Type B pancreatic cell (in vitro differentiated cells): ENCODE results near the gene PRKAG1. TPM values are rescaled to one million over a fixed set of nuclear protein-coding genes. Genes with fewer than 3 reads are reported as not detected.

ENCODE experiments used
- DNase-seq: peaks from one replicate; pipeline ENCODE4 v3.0.0; 2021; ENCODE audit warnings: mixed read lengths; ENCODE audit not compliant: unreplicated experiment; ENCODE audit errors: extremely low spot score
- H3K27ac Mint-ChIP-seq: 2 replicates; pipeline ENCODE4 v1.8.0; 2021; ENCODE audit warnings: mild to moderate bottlenecking, mixed read lengths
- H3K27me3 Mint-ChIP-seq: 2 replicates; pipeline ENCODE4 v1.8.0; 2021; ENCODE audit warnings: mixed read lengths
- H3K36me3 Mint-ChIP-seq: 2 replicates; pipeline ENCODE4 v1.8.0; 2021; ENCODE audit warnings: mixed read lengths
- H3K4me1 Mint-ChIP-seq: one replicate; pipeline ENCODE4 v1.8.0; 2021; ENCODE audit warnings: mixed read lengths; ENCODE audit not compliant: unreplicated experiment
- H3K4me3 Mint-ChIP-seq: 2 replicates; pipeline ENCODE4 v1.8.0; 2021; ENCODE audit warnings: mild to moderate bottlenecking, mixed read lengths
- H3K9me3 Mint-ChIP-seq: 2 replicates; pipeline ENCODE4 v1.8.0; 2021; ENCODE audit warnings: mixed read lengths
- total RNA-seq: library from RNA; stranded (reverse); gene quantifications from 2 replicates; pipeline ENCODE4 v1.2.1, GENCODE V29; 2021; ENCODE audit warnings: low replicate concordance
- TF ChIP-seq, protein P1 (sequence below): fragments of 200-600 bp; sonication (generic); conservative IDR thresholded peaks from 2 replicates; pipeline ENCODE4 v1.5.0; 2021; ENCODE audit warnings: antibody characterized with exemption, mild to moderate bottlenecking

The PRKAG1 gene
- total RNA-seq, 1 donor from 2014 or later: 58.7 TPM

DNA sequence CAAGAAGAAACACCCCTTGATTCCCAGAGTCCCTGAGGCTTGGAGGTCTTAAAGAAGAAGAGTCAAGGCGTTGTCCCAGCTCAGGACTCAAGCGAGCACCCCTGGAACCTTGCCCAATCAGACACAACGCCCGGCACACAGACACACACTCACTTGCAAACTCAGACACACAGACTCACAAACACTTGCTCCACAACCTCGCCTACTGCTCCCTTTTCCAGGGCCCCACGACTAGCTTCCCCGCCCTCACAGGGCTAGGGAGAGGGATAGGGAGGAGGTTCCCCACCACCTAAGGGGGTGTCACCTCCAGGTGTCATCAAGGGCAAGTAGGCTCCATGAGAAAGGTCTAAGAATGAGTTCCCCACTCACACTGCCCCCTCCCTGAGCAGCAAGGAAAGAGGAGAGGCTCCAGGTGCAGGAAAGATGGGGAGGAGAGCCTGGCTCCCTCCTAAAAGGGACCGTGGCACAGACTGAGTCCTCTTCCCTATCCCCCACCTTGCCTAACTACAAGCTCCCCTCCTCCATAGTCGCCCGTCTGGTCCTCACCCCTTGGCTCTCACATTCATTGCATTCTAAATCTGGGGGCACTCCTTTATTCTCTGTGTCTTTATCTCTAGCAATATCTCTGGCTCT is 47.8 kb downstream of the PRKAG1 start:
- no peaks in the 10 kb centered on the region for H3K36me3 Mint-ChIP-seq
- peak overlapping the region; percentile 89 for H3K27ac Mint-ChIP-seq
- TF ChIP-seq, protein P1, sequence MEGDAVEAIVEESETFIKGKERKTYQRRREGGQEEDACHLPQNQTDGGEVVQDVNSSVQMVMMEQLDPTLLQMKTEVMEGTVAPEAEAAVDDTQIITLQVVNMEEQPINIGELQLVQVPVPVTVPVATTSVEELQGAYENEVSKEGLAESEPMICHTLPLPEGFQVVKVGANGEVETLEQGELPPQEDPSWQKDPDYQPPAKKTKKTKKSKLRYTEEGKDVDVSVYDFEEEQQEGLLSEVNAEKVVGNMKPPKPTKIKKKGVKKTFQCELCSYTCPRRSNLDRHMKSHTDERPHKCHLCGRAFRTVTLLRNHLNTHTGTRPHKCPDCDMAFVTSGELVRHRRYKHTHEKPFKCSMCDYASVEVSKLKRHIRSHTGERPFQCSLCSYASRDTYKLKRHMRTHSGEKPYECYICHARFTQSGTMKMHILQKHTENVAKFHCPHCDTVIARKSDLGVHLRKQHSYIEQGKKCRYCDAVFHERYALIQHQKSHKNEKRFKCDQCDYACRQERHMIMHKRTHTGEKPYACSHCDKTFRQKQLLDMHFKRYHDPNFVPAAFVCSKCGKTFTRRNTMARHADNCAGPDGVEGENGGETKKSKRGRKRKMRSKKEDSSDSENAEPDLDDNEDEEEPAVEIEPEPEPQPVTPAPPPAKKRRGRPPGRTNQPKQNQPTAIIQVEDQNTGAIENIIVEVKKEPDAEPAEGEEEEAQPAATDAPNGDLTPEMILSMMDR: no peak
- no peak for DNase-seq
- peak overlapping the region; percentile 89 for H3K4me3 Mint-ChIP-seq
- no peaks in the 10 kb centered on the region for H3K9me3 Mint-ChIP-seq
- H3K4me1 Mint-ChIP-seq: peaks cover 19% of the 10 kb centered on the region
- peaks cover 87% of the 10 kb centered on the region for H3K27me3 Mint-ChIP-seq

DNA sequence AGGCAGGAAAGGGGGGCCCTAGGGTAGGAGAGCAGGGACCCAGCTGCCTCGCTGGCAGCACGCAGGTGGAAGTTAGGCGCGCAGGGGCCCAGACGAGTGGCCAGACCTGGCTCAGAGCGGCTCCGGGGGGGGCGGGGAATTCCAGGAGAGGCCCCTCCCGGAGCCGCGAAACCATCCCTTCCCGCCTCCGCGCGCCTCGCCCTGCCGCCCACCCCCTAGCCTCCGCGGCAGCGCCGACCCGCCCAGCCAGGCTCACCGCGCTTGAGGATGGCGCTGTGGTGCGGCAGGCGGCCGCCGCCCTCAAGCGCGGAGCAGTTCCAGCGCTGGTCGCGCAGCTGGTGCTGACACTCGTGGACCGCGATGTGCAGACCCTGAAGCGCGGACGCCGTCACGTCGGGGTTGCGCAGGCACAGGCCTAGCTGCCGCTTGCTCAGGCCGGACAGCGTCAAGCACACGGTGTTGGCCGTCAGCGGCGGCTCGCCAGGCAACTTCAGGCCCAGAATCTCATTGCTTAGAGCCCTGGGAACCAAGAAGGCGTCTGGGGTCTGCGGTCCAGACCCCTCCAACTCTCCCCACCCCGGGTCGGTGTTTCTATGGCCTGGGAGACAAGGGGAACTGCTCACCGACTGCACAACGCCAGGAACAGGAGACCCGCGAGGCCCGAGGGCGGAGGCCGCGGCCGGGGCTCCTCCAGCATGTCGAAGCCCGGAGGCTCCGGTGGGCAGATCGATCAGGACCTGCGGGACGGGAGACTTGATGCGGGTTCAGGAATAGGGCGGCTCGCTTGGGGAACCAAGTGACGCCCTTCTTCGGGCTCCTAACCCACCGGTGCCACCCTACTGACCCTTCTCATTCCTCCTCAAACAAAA is 48.5 kb downstream of the PRKAG1 start:
- H3K4me3 Mint-ChIP-seq: peak overlapping the region; percentile 89
- peaks cover 19% of the 10 kb centered on the region for H3K4me1 Mint-ChIP-seq

DNA sequence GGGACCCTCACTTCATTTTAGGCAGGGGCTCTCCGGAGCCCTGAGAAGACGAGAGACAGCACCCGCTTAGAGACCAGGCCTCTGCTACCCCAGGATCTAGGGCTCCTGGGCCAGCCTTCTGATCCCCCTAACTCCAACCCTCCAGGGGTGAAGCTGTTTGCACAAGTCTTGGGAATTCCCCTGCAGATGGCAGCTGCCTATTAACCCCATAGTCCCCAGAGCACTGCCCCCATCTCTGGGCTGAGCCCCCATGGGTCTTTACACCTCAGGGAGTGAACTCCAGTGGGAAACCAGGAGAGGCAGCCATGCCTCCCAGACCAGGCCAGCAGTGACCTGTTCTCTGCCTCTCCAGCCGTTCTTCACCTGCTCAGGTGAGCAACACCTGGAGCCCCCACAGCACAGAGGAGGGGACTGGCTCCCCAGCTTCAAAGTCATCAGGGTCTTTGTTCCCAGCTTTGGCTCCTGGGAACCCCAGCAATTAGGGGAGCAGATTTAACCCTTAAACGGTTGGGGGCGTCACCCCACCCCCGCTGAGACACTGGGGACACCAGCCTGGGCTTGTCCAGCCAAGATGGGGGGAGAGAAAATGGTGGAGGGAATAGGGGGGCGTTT is 49.3 kb downstream of the PRKAG1 start:
- Mint-ChIP-seq H3K36me3 (no peaks in the 10 kb centered on the region), H3K9me3 (no peaks in the 10 kb centered on the region), H3K27me3 (peaks cover 85% of the 10 kb centered on the region), H3K4me3 (peak overlapping the region; percentile 59), H3K4me1 (peaks cover 19% of the 10 kb centered on the region), H3K27ac (no peak overlapping the region)
- no peak for DNase-seq
- TF ChIP-seq, protein P1: no peak

More for the DNA sequence above, 48.5 kb downstream of the PRKAG1 start:
- Mint-ChIP-seq H3K27me3 (peaks cover 87% of the 10 kb centered on the region), H3K36me3 (no peaks in the 10 kb centered on the region), H3K27ac (peak overlapping the region; percentile 89), H3K9me3 (no peaks in the 10 kb centered on the region)
- TF ChIP-seq, protein P1: peak; percentile 21
- DNase-seq: no peak

DNA sequence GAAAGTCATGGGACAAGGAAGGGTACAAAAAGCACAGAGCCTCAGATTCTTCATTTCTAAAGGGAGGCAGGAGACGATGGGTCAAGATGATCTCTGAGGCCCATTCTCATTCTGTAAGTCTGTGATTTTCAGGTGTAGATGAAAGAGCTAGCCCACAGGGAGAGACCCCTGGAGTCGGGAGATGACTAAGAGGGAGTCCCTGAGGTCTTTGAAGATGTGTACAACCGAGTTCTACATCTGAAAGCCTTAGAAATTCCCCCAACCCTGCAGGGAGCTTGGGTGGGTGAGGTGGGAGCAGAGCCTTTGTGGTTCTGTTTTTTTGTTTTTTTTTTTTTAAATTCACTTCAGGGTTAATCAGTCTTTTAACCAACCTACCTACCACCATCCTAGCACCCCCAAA is 50.1 kb downstream of the PRKAG1 start:
- Mint-ChIP-seq H3K4me1 (peaks cover 19% of the 10 kb centered on the region), H3K27ac (no peak overlapping the region), H3K36me3 (no peaks in the 10 kb centered on the region), H3K4me3 (peak overlapping the region; percentile 5), H3K9me3 (no peaks in the 10 kb centered on the region), H3K27me3 (peaks cover 77% of the 10 kb centered on the region)
- DNase-seq: no peak
- TF ChIP-seq, protein P1: no peak

DNA sequence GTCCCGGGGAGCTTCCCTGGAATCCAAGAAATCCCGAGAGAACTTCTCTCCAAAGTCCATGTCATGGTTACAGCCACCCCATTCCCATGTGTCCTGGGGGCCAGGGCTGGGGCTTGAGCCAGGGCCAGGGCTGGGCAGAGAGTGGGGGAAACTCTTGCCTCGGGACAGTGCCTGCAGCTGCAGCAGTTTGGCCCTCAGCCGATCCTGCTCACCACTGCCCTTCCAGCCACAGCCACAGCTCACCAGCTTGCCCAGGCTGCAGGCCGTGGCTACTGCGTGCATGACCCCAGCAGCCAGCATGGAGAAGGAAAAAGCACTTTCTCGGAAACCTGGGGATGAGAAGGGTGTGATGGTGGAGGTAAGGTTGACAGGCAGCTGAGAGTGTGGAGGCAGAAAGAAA is 50.6 kb downstream of the PRKAG1 start:
- H3K27me3 Mint-ChIP-seq: peaks cover 72% of the 10 kb centered on the region
- H3K27ac Mint-ChIP-seq: no peak overlapping the region
- no peak for DNase-seq
- peaks cover 19% of the 10 kb centered on the region for H3K4me1 Mint-ChIP-seq
- H3K4me3 Mint-ChIP-seq: peak overlapping the region; percentile 5
- H3K36me3 Mint-ChIP-seq: no peaks in the 10 kb centered on the region
- H3K9me3 Mint-ChIP-seq: no peaks in the 10 kb centered on the region
- TF ChIP-seq, protein P1: no peak
